ENCODE data around the gene PSME3.
"Not testable (repeated sequence)": the region's sequence is repeated elsewhere in the genome, so short reads cannot be mapped to it uniquely, and the experiment has no call there.

Gene PSME3

DNA sequence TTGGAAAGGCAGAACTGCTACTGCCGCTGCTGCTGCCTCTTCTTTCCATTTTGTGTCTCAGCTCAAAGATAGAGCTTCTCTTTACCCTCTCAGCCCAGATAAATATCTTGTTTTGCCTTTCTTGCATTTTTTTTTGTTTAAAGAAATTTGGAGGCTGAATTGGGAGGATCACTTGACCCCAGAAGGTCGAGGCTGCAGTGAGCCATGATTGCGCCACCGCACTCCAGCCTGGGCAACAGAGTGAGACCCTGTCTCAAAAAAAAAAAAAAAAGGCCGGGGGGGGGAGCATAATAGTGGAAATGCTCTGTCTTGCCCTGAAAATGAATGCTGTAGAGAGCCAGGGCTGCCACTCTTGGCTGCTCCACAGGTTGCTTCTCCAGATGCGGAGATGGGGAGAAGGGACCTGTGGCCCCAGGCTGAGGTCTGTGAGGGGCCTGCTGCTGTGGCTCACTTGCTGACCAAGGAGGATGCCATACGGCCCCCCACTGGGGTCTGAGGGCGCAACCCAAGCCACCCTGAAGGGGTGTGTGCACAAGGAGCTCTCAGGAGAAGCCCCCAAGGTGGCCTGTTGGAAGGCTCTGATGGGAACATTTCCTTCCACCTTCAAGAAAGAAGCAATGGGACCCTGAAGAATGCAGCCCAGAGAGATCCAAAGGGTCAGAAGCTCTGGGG lies 45.9 kb downstream of the PSME3 start:
- DNase-seq: no peak

DNA sequence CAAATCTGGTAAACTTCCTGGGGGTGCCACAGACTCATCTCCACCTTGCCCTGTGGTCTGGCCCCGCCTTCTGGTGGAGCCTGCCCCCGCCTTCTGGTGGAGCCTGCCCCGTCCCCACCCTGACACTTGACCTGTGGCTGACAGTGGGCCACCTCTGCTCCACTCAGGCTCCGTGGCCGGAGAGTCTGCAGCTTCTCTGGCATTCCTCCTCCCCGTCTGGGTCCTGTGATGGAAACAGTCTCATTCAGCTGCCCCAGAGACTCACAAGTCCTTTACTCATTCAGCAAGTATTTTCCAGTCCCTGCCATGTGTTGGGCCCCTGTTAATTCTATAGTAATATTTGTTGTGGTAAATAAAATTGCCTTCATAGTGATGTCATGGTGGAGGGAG lies 46.4 kb downstream of the PSME3 start:
- DNase-seq: no peak

DNA sequence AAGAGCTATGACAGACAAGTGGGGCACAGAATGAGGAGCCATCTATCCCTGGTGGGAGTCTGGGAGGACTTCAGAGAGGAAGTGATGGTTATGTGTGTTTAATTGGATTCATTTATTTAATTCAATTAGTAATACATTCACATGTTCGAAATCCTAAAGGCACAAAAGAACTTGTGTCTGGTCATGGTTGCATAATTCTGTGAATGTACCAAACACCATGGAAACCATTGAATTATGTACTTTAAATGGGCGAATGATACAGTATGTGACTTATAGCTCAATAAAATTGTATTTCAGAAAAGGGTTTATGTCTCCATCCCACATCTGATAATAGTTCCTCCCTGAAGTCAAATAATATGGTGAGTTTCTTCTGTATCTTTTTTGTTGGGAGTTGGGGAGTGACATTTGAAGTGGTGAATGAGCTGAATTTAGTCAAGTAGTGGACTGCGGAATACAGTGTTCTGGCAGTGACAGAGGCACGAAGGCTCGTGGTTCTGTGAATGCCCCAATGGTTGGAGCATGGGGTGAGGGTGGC lies 47.6 kb downstream of the PSME3 start:
- no peak for DNase-seq

DNA sequence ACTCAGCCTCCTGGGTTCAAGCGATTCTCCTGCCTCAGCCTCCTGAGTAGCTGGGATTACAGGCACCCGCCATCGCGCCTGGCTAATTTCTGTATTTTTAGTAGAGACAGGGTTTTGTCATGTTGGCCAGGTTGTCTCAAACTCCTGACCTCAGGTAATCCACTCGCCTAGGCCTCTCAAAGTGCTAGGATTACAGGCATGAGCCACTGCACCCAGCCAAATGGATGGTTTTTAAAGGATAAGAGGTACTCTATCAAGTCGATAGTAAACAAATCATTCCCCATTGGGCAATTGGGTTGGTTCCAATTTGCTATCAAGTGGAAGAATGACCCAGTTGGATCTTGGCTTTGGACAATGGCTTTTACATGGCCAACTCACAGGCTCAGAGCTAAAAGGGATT lies 48.5 kb downstream of the PSME3 start:
- DNase-seq: not testable (repeated sequence)

DNA sequence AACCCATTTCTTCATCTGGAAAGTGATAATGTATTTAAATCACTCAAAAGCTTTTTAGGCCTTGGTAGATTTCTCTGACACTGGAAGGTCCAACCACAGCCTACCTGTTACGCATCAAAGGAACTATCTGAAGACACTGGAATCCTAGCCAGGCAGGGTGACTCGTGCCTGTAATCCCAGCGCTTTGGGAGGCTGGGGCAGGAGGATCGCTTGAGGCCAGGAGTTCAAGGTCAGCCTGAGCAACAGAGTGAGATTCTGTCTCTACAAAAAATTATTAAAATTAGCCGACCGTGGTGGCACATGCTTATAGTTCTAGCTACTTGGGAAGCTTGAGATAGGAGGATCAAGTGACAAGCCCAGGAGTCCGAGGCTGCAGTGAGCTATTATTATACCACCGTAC lies 49.0 kb downstream of the PSME3 start:
- no peak for DNase-seq

DNA sequence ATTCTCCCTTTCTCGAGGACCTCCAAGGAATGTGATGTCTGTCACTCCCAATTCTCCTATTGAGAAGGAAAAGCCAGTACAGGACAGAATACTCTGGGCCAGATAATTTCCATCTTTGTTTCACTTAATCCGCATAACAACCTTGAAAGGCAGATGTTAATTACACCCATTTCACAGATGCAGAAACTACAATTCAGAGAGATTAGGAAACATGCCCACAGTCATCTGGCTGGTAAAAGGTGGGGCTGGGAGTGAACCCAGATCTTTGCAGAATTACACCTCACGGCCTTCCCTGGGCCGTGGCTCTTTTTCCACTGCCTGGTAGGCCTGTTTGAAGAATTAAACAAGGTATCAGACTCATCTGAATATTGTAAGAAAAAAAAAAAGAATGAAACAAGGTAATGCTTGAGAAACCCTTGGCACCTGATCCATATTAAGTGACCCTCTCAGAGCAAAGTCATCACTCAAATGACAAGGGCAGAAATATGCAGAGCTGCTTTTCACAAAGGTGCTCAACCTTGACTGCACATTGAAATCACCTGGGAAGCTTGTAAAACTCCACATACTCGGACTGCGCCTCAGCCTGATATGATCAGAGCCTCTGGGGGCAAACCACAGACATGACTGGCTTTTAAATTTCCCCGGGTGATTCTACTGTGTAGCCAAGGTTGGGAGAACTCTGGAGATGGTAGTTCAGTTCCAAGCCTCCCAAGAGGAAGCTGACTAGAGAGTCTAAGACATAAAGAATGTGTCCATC lies 50.8 kb downstream of the PSME3 start:
- no peak for DNase-seq

DNA sequence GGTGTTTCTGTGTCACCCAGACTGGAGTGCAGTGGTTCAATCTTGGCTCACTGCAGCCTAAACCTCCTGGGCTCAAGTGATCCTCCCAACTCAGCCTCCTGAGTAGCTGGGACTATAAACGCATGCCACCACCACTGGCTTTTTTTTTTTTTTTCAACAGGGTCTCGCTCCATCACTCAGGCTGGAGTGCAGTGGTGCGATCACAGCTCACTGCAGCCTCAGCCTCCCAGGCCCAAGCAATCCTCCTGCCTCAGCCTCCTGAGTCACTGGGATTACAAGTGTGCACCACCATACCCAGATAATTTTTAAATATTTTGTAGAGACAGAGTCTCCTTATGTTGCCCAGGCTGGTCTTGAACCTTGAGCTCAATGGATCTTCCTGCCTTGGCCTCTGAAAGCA lies 52.6 kb downstream of the PSME3 start:
- DNase-seq: not testable (repeated sequence)

DNA sequence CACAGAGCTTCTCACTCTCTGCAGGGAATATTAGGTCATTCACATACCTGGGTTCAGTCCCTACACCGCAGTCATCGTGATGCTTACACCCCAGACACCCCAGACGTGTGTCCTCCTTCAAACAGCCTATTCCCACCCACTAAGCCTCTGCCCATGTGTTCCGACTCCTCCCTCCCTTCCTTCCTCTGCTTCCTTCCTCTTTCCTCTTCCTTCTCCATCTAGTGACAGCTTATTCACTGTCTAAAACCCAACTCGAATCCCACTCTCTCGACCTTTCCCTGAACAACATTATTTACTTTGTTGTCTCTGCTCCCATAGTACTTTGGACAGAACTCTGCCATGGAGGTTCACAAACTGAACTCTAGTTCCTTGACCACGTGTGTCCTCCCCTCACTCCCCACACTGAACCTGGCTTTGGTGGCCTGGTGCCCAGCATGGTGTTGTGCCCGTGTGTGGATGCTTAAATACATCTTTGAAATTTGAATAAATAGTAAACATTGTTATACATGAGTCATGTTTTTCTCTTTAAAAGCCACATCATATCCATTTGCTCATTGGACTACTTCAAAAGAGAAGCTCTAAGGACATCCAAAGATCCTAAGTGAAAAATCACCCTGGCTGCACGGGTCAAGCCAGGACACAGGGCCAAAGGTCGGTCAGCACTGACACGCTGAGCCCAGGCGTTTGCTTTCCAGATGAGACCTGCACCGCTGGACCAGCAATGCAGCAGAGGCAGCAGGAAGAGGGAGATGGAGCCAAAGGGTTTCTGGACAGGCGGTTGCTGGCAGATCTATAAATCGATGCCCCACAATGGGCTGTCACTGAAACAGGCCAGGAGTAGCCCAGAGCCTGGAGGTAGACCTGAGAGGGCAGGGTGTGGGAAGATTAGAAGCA lies 53.3 kb downstream of the PSME3 start:
- DNase-seq: no peak

DNA sequence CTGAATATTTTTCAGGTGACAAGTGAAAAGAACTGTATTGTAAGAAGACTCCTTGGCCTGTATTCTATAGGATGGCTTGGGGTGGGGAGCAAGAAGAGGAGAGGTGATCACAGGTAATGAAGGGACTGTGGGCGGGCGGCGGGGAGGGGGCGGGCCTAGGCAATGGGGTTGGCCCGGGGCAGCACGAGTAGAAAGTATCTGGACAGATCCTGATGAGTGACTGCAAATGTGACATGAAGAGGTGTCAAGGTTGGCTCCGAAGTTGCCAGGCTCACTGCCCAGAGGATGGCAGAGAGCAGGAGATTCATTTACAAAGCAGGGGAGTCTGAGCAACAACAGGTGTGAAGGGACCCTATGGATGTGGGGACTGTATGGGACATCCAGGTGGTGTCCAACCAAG lies 56.6 kb downstream of the PSME3 start:
- no peak for DNase-seq

DNA sequence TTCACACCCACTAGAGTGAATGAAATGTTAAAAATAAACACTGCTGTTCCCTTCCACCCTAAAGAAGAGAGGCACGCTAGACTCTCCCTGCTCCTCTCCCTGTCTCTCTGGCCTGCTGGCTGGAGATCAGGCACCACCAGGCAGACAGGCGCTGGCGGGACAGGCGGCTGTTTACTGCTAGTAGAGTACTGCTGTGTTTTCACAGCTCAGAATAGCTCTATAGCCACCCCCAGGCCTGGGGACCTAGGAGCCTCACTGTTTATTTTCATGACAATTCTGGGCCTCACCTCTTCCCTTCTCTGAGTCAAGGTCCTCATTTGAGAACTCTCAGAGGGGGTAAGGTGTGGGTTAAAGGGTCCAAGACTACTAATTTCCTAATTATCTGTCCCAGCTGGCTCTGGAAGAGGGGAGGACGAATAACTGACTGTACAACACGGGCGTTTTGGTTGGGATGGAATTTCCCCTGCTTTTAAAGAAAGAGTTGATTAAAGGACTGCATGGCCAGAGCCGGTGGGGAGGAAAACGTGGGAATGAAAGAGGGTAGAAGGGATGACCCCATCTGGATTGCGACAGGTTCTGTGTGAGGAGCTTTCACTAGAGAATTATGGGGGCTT lies 58.4 kb downstream of the PSME3 start:
- DNase-seq: no peak

DNA sequence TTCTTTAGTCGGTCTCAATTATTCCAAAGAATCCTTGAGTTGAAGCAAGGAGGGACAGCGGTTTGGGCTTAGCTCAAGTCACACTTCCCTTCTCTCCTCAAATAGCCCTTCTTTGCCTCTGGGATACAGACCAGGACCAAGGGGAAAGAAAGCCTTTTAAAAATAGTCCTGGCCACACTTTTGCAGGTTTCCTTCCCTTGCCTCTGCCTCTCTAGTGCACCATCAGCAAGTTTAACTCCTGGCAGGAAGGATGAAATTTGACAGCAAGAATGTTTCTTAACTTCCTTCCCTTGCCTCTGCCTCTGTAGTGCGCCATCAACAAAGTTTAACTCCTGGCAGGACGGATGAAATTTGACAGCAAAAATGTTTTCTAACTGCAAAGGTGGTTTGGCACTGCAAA lies 60.2 kb downstream of the PSME3 start:
- DNase-seq: no peak

Data from stimulated activated CD4-positive, alpha-beta T cell treated with anti-CD3 and anti-CD28 coated beads, Interleukin-4, amount 100 ng/mL, for 24 hours (primary cell).